ENCODE data around the gene FTO.

Gene FTO

DNA sequence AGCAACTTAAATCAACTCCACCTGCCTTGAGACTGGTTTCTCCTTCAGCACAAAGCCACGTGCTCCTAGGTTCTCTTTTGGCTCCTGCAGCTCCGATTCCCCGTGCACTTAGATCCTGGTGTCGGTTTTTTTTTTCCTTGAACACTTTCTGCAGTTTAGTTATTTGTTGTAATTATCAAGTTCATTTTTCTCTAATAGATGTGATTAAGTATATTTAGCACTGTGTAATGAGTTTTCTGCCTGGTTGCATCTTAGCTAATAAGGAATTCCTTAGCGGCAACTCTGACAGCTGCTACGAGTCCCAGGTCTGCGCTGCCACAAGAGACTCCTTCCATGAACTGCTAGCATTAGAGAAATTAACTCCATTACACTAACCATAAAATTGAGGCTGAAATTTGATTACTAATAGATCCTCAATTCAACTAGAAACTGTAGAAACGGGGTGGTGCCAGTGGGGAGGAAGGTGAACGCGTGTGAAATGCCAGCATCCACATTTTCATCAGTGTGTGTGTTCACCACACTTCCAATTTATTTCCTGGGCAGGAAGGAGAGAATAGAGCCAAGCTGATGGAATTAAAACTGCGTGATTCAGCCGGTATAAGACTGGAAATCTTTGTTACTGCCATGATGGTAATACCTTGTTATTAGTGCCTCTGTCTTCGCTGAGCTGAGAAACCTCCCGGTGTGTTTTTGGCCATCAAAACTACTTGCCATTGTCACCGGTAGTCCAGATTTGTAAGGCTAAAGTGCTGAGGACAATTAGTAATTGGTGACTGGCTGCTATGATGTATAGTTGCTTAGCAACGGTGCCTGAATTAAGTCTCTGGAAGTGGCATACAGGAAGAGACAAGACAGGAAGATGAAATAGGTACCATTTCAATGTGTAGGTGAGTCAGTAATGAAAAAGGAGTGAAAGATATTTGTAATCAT lies 350.2 kb downstream of the FTO start:
- no peak overlapping the region for H3K4me3 ChIP-seq (replicated peaks in 1 of 2; ENCODE audit: low read depth in 2 of 2, low read length in 2 of 2)
- TF ChIP-seq, protein P1, sequence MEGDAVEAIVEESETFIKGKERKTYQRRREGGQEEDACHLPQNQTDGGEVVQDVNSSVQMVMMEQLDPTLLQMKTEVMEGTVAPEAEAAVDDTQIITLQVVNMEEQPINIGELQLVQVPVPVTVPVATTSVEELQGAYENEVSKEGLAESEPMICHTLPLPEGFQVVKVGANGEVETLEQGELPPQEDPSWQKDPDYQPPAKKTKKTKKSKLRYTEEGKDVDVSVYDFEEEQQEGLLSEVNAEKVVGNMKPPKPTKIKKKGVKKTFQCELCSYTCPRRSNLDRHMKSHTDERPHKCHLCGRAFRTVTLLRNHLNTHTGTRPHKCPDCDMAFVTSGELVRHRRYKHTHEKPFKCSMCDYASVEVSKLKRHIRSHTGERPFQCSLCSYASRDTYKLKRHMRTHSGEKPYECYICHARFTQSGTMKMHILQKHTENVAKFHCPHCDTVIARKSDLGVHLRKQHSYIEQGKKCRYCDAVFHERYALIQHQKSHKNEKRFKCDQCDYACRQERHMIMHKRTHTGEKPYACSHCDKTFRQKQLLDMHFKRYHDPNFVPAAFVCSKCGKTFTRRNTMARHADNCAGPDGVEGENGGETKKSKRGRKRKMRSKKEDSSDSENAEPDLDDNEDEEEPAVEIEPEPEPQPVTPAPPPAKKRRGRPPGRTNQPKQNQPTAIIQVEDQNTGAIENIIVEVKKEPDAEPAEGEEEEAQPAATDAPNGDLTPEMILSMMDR (IDR thresholded peaks at IDR 0.05; ENCODE audit: low read depth, low read length), result no peak
- no peak for DNase-seq (ENCODE audit: low read depth in 2 of 2)

DNA sequence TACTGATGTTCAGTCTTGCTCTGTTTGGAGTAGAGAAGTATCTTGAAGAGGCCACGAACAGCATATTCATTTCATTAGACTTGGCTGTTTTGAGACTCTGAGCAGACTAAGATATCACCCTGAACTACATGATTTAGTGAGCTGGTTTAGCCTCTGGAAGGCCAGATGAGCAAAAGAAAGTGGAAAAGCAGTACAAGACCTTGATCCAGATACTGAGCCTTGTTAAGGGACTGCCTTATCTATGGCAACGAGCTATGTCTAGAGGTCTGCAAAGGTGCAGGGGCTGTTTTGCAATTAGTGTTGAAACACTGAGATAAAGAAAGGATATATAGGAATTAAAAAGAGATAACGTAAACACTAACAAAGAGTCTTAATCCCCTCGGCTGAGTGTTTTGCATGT lies 351.2 kb downstream of the FTO start:
- TF ChIP-seq, protein P1 (IDR thresholded peaks at IDR 0.05; ENCODE audit: low read depth, low read length), result no peak
- H3K4me3 ChIP-seq (replicated peaks in 1 of 2; ENCODE audit: low read depth in 2 of 2, low read length in 2 of 2), result no peak overlapping the region
- DNase-seq (ENCODE audit: low read depth in 2 of 2), result no peak

DNA sequence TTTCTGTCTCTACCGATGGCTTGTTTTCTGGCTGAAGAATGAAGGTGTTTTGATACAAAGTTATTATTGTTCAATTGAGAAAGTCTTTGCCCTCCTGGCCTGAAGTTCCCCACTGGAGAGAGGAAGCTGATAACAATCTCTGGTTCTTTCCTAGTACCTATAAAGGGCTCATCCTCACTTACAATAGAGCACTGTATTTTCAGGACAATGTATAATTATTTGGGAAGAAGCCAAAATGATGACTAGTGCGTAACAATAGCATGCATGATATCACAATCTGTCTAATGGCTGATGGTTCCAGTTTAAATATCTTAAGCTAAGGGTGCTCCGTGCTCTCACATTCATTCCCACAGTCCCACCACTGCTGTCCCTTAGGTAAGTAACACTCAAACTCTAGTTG lies 351.9 kb downstream of the FTO start:
- TF ChIP-seq, protein P1 (IDR thresholded peaks at IDR 0.05; ENCODE audit: low read depth, low read length), result no peak
- peak in 1 of 2 donors; percentile 44 for DNase-seq (ENCODE audit: low read depth in 2 of 2)

DNA sequence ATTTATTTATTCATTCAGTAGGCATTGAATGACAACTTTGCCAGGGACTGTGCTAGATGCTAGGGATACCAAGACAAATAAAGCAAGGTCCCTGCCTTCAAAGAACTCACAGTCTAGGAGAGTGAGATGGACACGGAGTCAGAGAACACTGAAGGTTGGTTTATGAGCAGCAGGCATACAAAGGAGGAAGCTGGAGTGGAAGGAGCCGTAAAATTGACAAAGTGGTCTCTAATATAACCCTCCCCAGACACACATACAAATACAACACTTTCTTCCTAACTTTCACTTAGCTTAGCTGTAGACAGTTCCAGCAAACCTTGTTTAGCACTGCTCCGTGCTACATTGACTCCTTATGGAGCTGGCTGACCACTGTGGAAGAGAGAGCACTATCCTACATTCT lies 353.0 kb downstream of the FTO start:
- TF ChIP-seq, protein P1 (IDR thresholded peaks at IDR 0.05; ENCODE audit: low read depth, low read length), result no peak
- no peak for DNase-seq (ENCODE audit: low read depth in 2 of 2)
- H3K4me3 ChIP-seq (replicated peaks in 1 of 2; ENCODE audit: low read depth in 2 of 2, low read length in 2 of 2), result no peak overlapping the region

More for the DNA sequence above, 351.9 kb downstream of the FTO start:
- no peak overlapping the region for H3K4me3 ChIP-seq (replicated peaks in 1 of 2; ENCODE audit: low read depth in 2 of 2, low read length in 2 of 2)

DNA sequence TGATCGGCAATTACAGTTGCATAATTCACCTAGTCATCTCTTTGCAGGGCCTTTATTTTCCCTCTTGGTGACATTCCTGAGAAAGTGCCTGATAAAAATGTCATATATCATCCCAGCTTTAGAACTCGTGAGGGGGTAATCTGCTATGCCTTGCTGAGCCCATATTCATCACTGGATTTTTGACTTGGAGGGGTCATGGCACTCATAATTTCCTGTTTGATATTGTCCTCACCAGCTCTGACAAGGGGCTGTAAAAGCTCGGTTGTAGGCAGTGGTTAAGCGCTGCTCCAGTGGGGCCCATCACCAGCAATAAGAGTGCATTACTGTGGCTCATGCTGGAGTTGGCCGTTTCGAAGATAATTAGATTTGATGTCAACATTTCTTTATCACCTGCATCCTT lies 355.4 kb downstream of the FTO start:
- no peak overlapping the region for H3K4me3 ChIP-seq (replicated peaks in 1 of 2; ENCODE audit: low read depth in 2 of 2, low read length in 2 of 2)
- DNase-seq (ENCODE audit: low read depth in 2 of 2), result no peak
- TF ChIP-seq, protein P1 (IDR thresholded peaks at IDR 0.05; ENCODE audit: low read depth, low read length), result no peak

DNA sequence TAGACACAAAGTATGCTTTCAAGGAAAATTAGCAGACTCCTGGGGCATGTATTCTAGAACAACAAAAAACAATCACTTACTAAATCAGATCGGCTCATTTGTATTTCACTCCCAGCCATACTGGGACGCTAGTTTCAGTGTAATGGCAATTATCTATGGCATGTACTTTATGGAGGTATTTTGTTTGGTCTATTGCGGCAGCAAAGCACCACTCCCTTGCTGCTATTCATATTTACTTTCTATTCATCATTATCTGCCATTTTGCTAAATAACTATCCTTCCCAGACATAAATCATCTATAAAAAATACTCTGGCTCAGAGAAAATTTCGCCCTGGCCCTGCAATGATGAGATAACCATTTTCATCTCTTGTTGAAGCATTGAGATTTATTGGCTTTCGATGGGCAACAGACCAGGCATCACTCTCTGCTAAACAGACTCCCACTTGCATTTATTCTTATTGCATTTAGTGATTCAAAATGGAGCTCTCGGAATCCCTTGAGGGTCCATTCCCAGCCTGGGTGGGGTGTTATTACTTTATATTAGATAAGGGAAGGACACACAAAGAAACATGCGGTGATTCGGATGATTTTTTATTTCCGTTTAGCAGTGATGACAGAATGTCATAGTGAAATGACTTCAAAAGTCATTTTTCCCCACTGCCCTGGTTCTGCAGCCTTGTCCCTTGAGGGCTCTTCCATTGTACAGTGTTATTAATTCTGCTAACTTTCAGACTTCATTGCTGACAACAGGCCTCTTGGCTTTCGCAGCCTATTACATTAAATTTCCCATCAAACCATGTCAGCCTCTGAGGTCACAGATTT lies 356.9 kb downstream of the FTO start:
- TF ChIP-seq, protein P1 (IDR thresholded peaks at IDR 0.05; ENCODE audit: low read depth, low read length), result no peak
- no peak overlapping the region for H3K4me3 ChIP-seq (replicated peaks in 1 of 2; ENCODE audit: low read depth in 2 of 2, low read length in 2 of 2)
- no peak for DNase-seq (ENCODE audit: low read depth in 2 of 2)
